GM19397 (cell line): Measurements from ENCODE around the gene AAK1.

Source experiments
- ATAC-seq: cut with Tn5 transposase; IDR thresholded peaks from one replicate; pipeline ENCODE4 v1.9.1; 2021; ENCODE audit warnings: mild to moderate bottlenecking, moderate library complexity; ENCODE audit not compliant: unreplicated experiment

Gene AAK1

GRCh38 chr2:69603146-69603743, 40.3 kb downstream of the AAK1 start:
- no peak for ATAC-seq

- ATAC-seq: no peak
Measured at GRCh38 chr2:69601179-69601612, 42.3 kb downstream of the AAK1 start.

- no peak for ATAC-seq
Measured at GRCh38 chr2:69600425-69600824, 43.1 kb downstream of the AAK1 start.

GRCh38 chr2:69597843-69598610, 45.5 kb downstream of the AAK1 start:
- no peak for ATAC-seq

GRCh38 chr2:69597105-69597504, 46.4 kb downstream of the AAK1 start:
- ATAC-seq: no peak

GRCh38 chr2:69594341-69594740, 49.2 kb downstream of the AAK1 start:
- no peak for ATAC-seq

- ATAC-seq: no peak
Measured at GRCh38 chr2:69592511-69592910, 51.0 kb downstream of the AAK1 start.

- no peak for ATAC-seq
Measured at GRCh38 chr2:69589973-69590652, 53.4 kb downstream of the AAK1 start.

GRCh38 chr2:69588945-69589344, 54.6 kb downstream of the AAK1 start:
- no peak for ATAC-seq

- no peak for ATAC-seq
Measured at GRCh38 chr2:69588403-69588802, 55.1 kb downstream of the AAK1 start.

- ATAC-seq: no peak
Measured at GRCh38 chr2:69585855-69586555, 57.5 kb downstream of the AAK1 start.

GRCh38 chr2:69584127-69584889, 59.2 kb downstream of the AAK1 start:
- no peak for ATAC-seq

- no peak for ATAC-seq
Measured at GRCh38 chr2:69583321-69583833, 60.2 kb downstream of the AAK1 start.

- ATAC-seq: no peak
Measured at GRCh38 chr2:69582582-69583176, 60.9 kb downstream of the AAK1 start.

- no peak for ATAC-seq
Measured at GRCh38 chr2:69581774-69582581, 61.6 kb downstream of the AAK1 start.

- no peak for ATAC-seq
Measured at GRCh38 chr2:69580486-69580885, 63.1 kb downstream of the AAK1 start.

GRCh38 chr2:69579536-69579935, 64.0 kb downstream of the AAK1 start:
- no peak for ATAC-seq

- no peak for ATAC-seq
Measured at GRCh38 chr2:69578198-69578540, 65.4 kb downstream of the AAK1 start.

GRCh38 chr2:69577467-69578197, 65.9 kb downstream of the AAK1 start:
- no peak for ATAC-seq
